Erythroblast (primary cell): ENCODE measurements around the gene FGF14.

ENCODE experiments used
- GATA1 ChIP-seq: IDR thresholded peaks from 2 replicates; pipeline ENCODE4 v1.6.1; 2011; ENCODE audit warnings: low read depth, mild to moderate bottlenecking, control low read depth, low read length, moderate library complexity
- POLR2A ChIP-seq: IDR thresholded peaks from 2 replicates; pipeline ENCODE4 v1.6.1; 2011; ENCODE audit warnings: mild to moderate bottlenecking, low read length

DNA sequence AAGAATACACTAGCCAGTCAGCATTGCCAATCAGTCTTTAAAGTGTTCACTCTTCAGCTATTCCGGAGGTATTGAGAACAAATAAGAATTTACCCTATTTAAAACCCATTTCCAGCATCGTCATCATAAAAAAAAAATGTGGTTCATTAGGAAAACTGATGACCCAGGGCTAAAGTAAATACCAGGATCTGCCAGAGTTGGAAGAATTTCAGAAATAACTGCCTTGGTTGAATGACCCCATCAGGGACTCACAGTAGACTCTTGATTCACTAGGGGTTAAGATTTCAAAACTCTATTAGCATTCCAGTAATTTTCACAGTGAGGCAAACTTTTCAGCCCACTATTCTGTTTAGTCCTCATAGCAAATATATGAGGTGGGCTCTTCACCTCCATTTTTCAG is 572.4 kb downstream of the FGF14 start:
- no peak for TF ChIP-seq POLR2A
- no peak for TF ChIP-seq GATA1
